ENCODE results near the gene NAB1. TPM values are rescaled to one million over a fixed set of nuclear protein-coding genes. Genes with fewer than 3 reads are reported as not detected.

The NAB1 gene
- total RNA-seq (2022; extraction: Qiagen RNA extraction; ENCODE audit: low read depth) = 24.3 to 44.6 TPM (median 32.2 TPM) in 5 replicates

GRCh38 chr2:190649035-190649797 is at the start of gene NAB1:
Gene NAB1, plus strand, starts transcription at chr2:190649083. Its CDS starts 10,094 bp downstream, at chr2:190659177.

Other genes starting within 250 kb of the NAB1 start
- 15.6 to 25.1 TPM (median 22.2 TPM) in 5 replicates for gene MFSD6, start 240.7 kb upstream of the NAB1 start, total RNA-seq (2022; extraction: Qiagen RNA extraction; ENCODE audit: low read depth)
- gene NEMP2, start 114.4 kb upstream of the NAB1 start, total RNA-seq (2022; extraction: Qiagen RNA extraction; ENCODE audit: low read depth) = 5.8 to 9.4 TPM (median 7.5 TPM) in 5 replicates
- gene GLS, start 231.7 kb downstream of the NAB1 start, total RNA-seq (2022; extraction: Qiagen RNA extraction; ENCODE audit: low read depth) = 131 to 263 TPM (median 184 TPM) in 5 replicates

All from A549 treated with CpdA at 1 μM for 4 hours (cell line).